Stimulated activated CD4-positive, alpha-beta T cell treated with anti-CD3 and anti-CD28 coated beads, Interleukin-15, amount 100 ng/mL, for 1 hour (primary cell): ENCODE measurements around the gene LGALS9B.
"Not testable (repeated sequence)": the region's sequence is repeated elsewhere in the genome, so short reads cannot be mapped to it uniquely, and the experiment has no call there.

Experiments
- DNase-seq, 2 donors: peaks; one replicate each; pipeline ENCODE4 v3.0.0-alpha.2; 2020; ENCODE audit warnings: low read depth in 1 of 2, low spot score in 1 of 2

Gene LGALS9B

DNA sequence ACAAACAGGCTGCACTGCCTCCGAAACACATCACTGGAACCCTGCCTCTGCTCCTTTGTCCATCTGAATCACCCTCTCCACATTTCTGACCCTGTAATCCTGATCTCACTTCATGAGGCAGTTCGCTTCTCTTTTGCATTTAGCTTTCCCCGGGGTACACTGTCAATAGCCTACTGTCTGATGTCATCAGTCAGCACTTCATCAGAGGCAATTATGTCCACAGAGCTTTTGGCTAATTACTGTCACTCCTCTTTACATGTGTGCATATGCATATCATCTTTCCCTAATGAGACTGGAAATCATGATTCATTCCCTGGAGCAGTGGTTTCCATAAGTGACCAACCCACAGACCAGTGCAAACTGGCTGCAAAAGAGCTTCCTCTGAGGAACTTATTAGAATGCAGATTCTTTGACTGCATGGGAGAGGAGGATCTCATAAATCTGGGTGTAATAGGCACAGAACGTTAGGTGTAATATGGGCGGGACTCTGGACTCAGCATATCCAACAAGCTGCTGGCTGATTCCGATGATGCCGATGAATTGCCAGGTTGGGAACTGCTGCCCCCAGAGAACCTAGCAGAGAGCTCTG is 49.8 kb downstream of the LGALS9B start:
- DNase-seq, result not testable (repeated sequence)

DNA sequence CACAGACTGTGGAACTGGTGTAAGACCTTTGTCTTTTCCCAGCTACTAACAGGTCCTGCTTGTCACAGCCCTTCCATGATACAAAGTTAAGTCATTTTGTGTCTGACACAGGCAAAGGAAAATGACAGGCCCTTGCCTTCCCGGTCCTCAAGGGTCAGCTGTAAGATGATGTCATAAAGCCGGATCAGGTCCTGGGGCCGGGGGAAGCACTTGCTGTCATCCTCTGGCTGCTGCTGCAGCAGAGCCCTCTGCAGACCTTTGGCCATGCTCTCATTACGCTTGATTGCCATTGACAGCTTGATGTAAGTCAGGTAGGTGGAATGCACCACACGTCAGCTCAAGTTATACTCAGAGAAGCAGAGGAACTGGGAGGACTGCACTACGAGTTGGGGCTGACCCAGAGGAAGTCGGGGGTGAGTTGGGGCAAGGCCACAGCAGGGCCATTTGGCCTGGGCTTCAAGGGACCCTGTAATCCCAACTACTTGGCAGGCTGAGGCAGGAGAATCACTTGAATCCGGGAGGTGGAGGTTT is 50.9 kb downstream of the LGALS9B start:
- DNase-seq, result not testable (repeated sequence)

DNA sequence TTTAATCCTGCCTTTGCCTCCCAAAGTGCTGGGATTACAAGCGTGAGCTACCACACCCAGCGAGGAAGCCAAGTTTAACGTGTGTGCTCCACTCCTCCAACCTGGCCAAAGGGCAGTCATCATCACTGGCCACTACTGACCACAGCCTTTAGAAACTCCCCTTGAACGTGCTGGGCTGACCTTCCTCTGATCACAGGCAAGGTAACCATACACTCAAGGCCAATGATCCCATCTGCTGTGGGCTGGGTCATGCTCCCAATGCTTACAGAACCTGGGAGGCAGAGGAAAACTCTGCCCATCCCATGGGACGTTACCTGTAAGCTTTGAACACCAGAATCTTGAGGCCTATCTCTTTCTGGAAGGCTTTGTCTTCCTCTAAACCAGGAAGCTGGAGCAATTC is 51.9 kb downstream of the LGALS9B start:
- DNase-seq, result not testable (repeated sequence)

DNA sequence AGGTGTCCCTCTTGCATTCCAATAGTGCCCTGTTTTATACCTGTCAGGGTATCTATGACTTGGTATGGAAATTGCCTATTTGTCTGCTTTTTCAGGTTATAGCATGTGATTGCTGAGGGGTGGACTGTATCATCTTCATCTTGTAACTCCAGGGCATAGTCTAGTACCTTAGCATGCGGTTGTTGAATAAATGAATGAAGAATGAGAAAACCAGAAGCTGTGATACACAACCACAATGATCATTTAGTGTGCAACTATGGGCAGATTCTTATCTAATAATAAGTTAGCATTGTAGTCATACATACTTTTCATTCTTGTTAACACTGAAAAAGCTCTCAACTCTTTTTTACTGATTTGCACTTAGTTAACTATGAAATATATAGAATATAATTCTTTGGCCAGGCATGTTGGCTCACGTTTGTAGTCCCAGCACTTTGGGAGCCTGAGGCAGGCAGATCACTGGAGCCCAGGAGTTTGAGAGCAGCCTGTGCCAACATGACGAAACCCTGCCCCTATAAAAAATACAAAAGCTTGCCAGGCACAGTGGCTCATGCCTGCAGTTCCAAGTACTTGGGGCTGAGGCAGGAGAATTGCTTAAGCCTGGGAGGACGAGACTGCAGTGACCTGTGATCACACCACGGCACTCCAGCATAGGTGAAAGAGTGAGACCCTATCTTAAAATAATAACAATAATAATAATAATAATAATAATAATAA is 65.9 kb downstream of the LGALS9B start:
- not testable (repeated sequence) for DNase-seq

DNA sequence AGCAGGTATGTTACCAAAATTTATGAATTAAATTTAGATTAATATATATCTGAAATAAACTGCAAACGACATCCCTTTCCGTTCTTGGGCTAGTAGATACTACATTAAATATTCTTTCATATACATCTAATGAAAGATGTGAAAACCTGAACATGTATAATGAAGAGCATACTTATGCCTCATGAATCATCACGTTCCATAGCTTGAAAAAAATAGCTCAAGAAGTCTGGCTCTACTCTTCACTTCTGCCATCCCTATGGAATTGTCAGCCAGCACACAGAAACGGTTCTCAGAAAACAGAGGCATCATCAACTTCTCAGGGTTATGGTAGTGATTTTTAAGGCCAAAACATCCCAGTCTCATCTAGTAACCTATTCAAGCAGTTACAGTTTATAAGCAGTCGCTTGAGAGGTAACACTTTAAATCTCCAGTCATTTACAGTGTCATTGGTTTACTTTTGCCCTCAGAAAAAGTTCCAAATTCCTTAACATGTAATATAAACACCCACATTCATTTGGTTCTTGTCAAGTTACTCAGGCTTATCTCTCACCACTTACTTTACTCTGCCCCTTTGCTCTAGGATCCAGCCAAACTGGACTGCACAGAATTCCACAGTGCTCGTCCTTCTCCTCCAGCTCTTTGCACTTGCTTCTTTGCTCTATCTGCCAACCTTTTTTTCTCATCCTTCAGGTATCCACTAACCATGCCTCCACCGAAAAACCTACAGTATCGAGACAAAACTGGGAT is 66.6 kb downstream of the LGALS9B start:
- not testable (repeated sequence) for DNase-seq
